Fibroblast of lung (primary cell): ENCODE measurements around the gene PDZD7.

Experiments used
- CTCF ChIP-seq, 2 donors: IDR thresholded peaks in 1 of 2; conservative IDR thresholded peaks in 1 of 2; 1 replicate in 1 of 2; 2 replicates in 1 of 2; pipeline ENCODE4 v1.5.1; 2011 to 2012; ENCODE audit warnings: low read length in 2 of 2, control low read depth in 1 of 2, inconsistent platforms in 1 of 2, low read depth in 1 of 2, mild to moderate bottlenecking in 1 of 2
- EZH2 ChIP-seq: IDR thresholded peaks from 2 replicates; pipeline ENCODE4 v1.5.1; 2012; ENCODE audit warnings: low read length, control low read depth, mild to moderate bottlenecking; ENCODE audit errors: missing control alignments

- TF ChIP-seq CTCF (conservative IDR thresholded peaks at IDR 0.05 in 1 of 2, IDR thresholded peaks at IDR 0.05 in 1 of 2; ENCODE audit: low read depth in 1 of 2, low read length in 2 of 2) (no peak), EZH2 (no peak)
These were observed 3.7 kb downstream of the PDZD7 start for GRCh38 chr10:101027106-101027720.
